H1 (cell line): ENCODE measurements around the gene KIFC1. TPM values are rescaled to one million over a fixed set of nuclear protein-coding genes. Genes with fewer than 3 reads are reported as not detected.

Experiments
- CTCF ChIA-PET: fragments of 300-600 bp; sonication (Branson Sonifier 250); formaldehyde crosslinking; loops from one replicate; lab custom pipeline; 2021; ENCODE audit not compliant: partially characterized antibody; lab: Charles Lee
- POLR2A ChIA-PET: fragments of 300-600 bp; sonication (Branson Sonifier 250); formaldehyde crosslinking; loops from one replicate; lab custom pipeline; 2021; ENCODE audit warnings: inconsistent platforms; ENCODE audit not compliant: partially characterized antibody; lab: Charles Lee
- DNase-seq, 2 experiments: peaks; one replicate each; pipeline versions ENCODE4 v3.0.0 to v3.0.0-alpha.2; 2010 to 2022; ENCODE audit warnings: low spot score in 2 of 2, low read depth in 1 of 2, mixed read lengths in 1 of 2
- FAIRE-seq: peaks from 2 replicates; lab custom pipeline; 2011; peaks lifted over from hg19 to GRCh38; lab: Jason Lieb, UNC
- H2AFZ ChIP-seq: 2 replicates; pipeline ENCODE4 v1.8.1; 2012; ENCODE audit warnings: low read length, inconsistent platforms
- H2AK5ac ChIP-seq: 2 replicates; pipeline ENCODE4 v1.6.1; 2013; ENCODE audit warnings: low read depth, low read length
- H2BK120ac ChIP-seq: replicated peaks from 2 replicates; pipeline ENCODE3; 2013; ENCODE audit warnings: low read depth, low read length, inconsistent platforms
- H2BK12ac ChIP-seq: 2 replicates; pipeline ENCODE4 v1.6.1; 2013; ENCODE audit warnings: low read depth, low read length
- H2BK15ac ChIP-seq: 2 replicates; pipeline ENCODE4 v1.6.1; 2013; ENCODE audit warnings: low read length
- H2BK20ac ChIP-seq: 2 replicates; pipeline ENCODE4 v1.6.1; 2013; ENCODE audit warnings: low read length
- H2BK5ac ChIP-seq: 2 replicates; pipeline ENCODE4 v1.6.1; 2013; ENCODE audit warnings: low read depth, low read length
- H3K14ac ChIP-seq: 2 replicates; pipeline ENCODE4 v1.6.1; 2013; ENCODE audit warnings: inconsistent platforms; ENCODE audit not compliant: insufficient read length
- H3K18ac ChIP-seq: 2 replicates; pipeline ENCODE4 v1.6.1; 2013; ENCODE audit warnings: low read length; ENCODE audit errors: extremely low read depth
- H3K23ac ChIP-seq: 2 replicates; pipeline ENCODE4 v1.6.1; 2013; ENCODE audit warnings: inconsistent platforms; ENCODE audit not compliant: insufficient read length
- H3K23me2 ChIP-seq: 2 replicates; pipeline ENCODE4 v1.6.1; 2013; ENCODE audit warnings: low read depth, low read length
- H3K27ac ChIP-seq: 2 replicates; pipeline ENCODE4 v1.6.1; 2011; ENCODE audit warnings: low read depth, low read length, inconsistent platforms
- H3K27me3 ChIP-seq, 4 experiments: replicated peaks in 1 of 4; 1 replicate in 1 of 4; 2 replicates in 3 of 4; pipeline versions ENCODE4 v1.6.1 to v1.8.1; 2011 to 2013; ENCODE audit warnings: low read length in 3 of 4, mild to moderate bottlenecking in 3 of 4, inconsistent platforms in 2 of 4, mixed read lengths in 2 of 4, moderate library complexity in 1 of 4; ENCODE audit not compliant: control insufficient read depth in 3 of 4, insufficient read depth in 3 of 4; ENCODE audit errors: extremely low read depth in 1 of 4
- H3K36me3 ChIP-seq, 4 experiments: 2 replicates each; pipeline versions ENCODE4 v1.6.1 to v1.8.1; 2011 to 2013; ENCODE audit warnings: mild to moderate bottlenecking in 4 of 4, low read length in 3 of 4, moderate library complexity in 2 of 4, control low read depth in 1 of 4, inconsistent platforms in 1 of 4; ENCODE audit not compliant: insufficient read depth in 4 of 4, control insufficient read depth in 2 of 4
- H3K4ac ChIP-seq: replicated peaks from 2 replicates; pipeline ENCODE3; 2013; ENCODE audit warnings: low read length, low read depth, mixed read lengths, inconsistent platforms; ENCODE audit not compliant: insufficient read length
- H3K4me1 ChIP-seq, 4 experiments: replicated peaks in 1 of 4; 1 replicate in 1 of 4; 2 replicates in 3 of 4; pipeline versions ENCODE4 v1.6.1 to v1.8.1; 2011 to 2013; ENCODE audit warnings: low read length in 3 of 4, inconsistent platforms in 2 of 4, mixed read lengths in 1 of 4; ENCODE audit not compliant: insufficient read depth in 4 of 4, control insufficient read depth in 3 of 4
- H3K4me2 ChIP-seq, 2 experiments: 2 replicates each; pipeline versions ENCODE4 v1.6.1 to v1.8.1; 2011 to 2013; ENCODE audit warnings: low read depth in 2 of 2, low read length in 2 of 2, control low read depth in 1 of 2, inconsistent platforms in 1 of 2, mild to moderate bottlenecking in 1 of 2; ENCODE audit not compliant: insufficient read depth in 1 of 2
- H3K4me3 ChIP-seq, 4 experiments: fragments of 200-600, 300-600 bp in 1 of 4; sonication (generic), shearing (Covaris generic), sonication (Bioruptor Twin) in 1 of 4; 2 replicates each; pipeline versions ENCODE4 v1.5.1 to v1.8.1; 2011 to 2016; ENCODE audit warnings: low read length in 4 of 4, low read depth in 3 of 4, control low read depth in 2 of 4, inconsistent platforms in 2 of 4, mild to moderate bottlenecking in 2 of 4, mixed read lengths in 1 of 4, moderate library complexity in 1 of 4; ENCODE audit not compliant: insufficient read depth in 2 of 4; ENCODE audit errors: extremely low read depth in 1 of 4
- H3K56ac ChIP-seq: replicated peaks from 2 replicates; pipeline ENCODE3; 2013; ENCODE audit warnings: low read depth, mild to moderate bottlenecking, mixed read lengths, low read length, inconsistent platforms; ENCODE audit not compliant: insufficient read length
- H3K79me1 ChIP-seq: 2 replicates; pipeline ENCODE4 v1.6.1; 2013; ENCODE audit warnings: low read depth, low read length, control low read depth
- H3K79me2 ChIP-seq, 2 experiments: 2 replicates each; pipeline versions ENCODE4 v1.6.1 to v1.8.1; 2012 to 2013; ENCODE audit warnings: low read length in 2 of 2, mild to moderate bottlenecking in 2 of 2, inconsistent platforms in 1 of 2; ENCODE audit not compliant: insufficient read depth in 2 of 2, control insufficient read depth in 1 of 2
- H3K9ac ChIP-seq, 4 experiments: replicated peaks in 1 of 4; 1 replicate in 1 of 4; 2 replicates in 3 of 4; pipeline versions ENCODE4 v1.6.1 to v1.8.1; 2011 to 2013; ENCODE audit warnings: low read depth in 3 of 4, low read length in 3 of 4, control low read depth in 2 of 4, mild to moderate bottlenecking in 2 of 4, moderate library complexity in 2 of 4, inconsistent platforms in 1 of 4; ENCODE audit errors: extremely low read depth in 1 of 4
- H3K9me3 ChIP-seq, 2 experiments: 2 replicates each; pipeline versions ENCODE4 v1.6.1 to v1.8.1; 2012 to 2013; ENCODE audit warnings: mild to moderate bottlenecking in 2 of 2, moderate library complexity in 2 of 2, control low read depth in 1 of 2, inconsistent platforms in 1 of 2, low read depth in 1 of 2, low read length in 1 of 2, mixed read lengths in 1 of 2; ENCODE audit not compliant: insufficient read depth in 2 of 2
- H4K20me1 ChIP-seq, 2 experiments: replicated peaks in 1 of 2; 2 replicates each; pipeline versions ENCODE3 to v1.8.1; 2011 to 2013; ENCODE audit warnings: inconsistent platforms in 2 of 2, low read length in 2 of 2, mild to moderate bottlenecking in 1 of 2; ENCODE audit not compliant: insufficient read depth in 2 of 2, control insufficient read depth in 1 of 2
- H4K5ac ChIP-seq: 2 replicates; pipeline ENCODE4 v1.6.1; 2013; ENCODE audit warnings: low read length, low read depth, mixed read lengths, inconsistent platforms; ENCODE audit not compliant: insufficient read length
- H4K8ac ChIP-seq: 2 replicates; pipeline ENCODE4 v1.8.0; 2013; ENCODE audit warnings: mild to moderate bottlenecking, moderate library complexity, low read length, inconsistent platforms; ENCODE audit not compliant: insufficient read depth; ENCODE audit errors: extremely low read depth
- H4K91ac ChIP-seq: replicated peaks from 2 replicates; pipeline ENCODE3; 2013; ENCODE audit warnings: low read length, mixed read lengths, inconsistent platforms; ENCODE audit not compliant: insufficient read length
- WGBS, 2 experiments: shearing (Covaris generic) in 1 of 2; methylation state at CpG; one replicate each; pipeline versions ENCODE4 v1.1.6 to v1.1.7; 2013 to 2015; ENCODE audit warnings: low lambda C conversion rate in 2 of 2, mixed read lengths in 2 of 2, inconsistent platforms in 1 of 2, low coverage in 1 of 2, missing lambda C conversion rate in 1 of 2; ENCODE audit not compliant: insufficient replicate concordance in 2 of 2, insufficient coverage in 1 of 2, insufficient read length in 1 of 2; ENCODE audit errors: extremely low coverage in 1 of 2, missing lambda C conversion rate in 1 of 2; 5-methylcytosine and 5-hydroxymethylcytosine counted together
- polyA plus RNA-seq, 7 experiments: library from polyadenylated mRNA; depleted of rRNA in 3 of 7; stranded (reverse) in 5 of 7; unstranded in 2 of 7; fragments of >200 nt in 5 of 7; fragments of 200-250 nt in 2 of 7; gene quantifications; 1 replicate in 5 of 7; 2 replicates in 1 of 7; 4 replicates in 1 of 7; pipeline versions ENCODE4 v1.2.1 to v1.2.3, GENCODE V29; 2011 to 2013; ENCODE audit warnings: missing spikeins in 2 of 7, mixed read lengths in 2 of 7
- total RNA-seq: library from RNA; stranded (reverse); fragmentation: NEBNext Ultra II Directional; extraction: Animal tissue kit (Norgen Biotek cat#: 25700); gene quantifications from 2 replicates; pipeline ENCODE4 v1.2.1, GENCODE V29; 2021

KIFC1 gene
- total and polyA plus RNA-seq, 2 of the 8 experiments (the other 6 are each of a cell fraction or from before 2014, with no cell fraction given): 46.6 to 64.3 TPM

GRCh38 chr6:33450434-33450833 lies 58.8 kb downstream of the KIFC1 start:
- POLR2A ChIA-PET: interaction anchor here (1.5 to 17.2 kb wide), 4 partner anchors 9 to 76 kb away, joined by 3 to 381 read pairs (median 5); no protein-coding TSS in a partner anchor

More at GRCh38 chr6:33450434-33450833, 58.8 kb downstream of the KIFC1 start:
- Histone ChIP-seq H3K23me2 (peaks cover 9% of the 10 kb centered on the region), H3K4me1 (peaks cover 0 to 5% (median 4%) of the 10 kb centered on the region in 4 experiments; a peak in 6 of 7 replicates), H3K23ac (no peak overlapping the region), H3K4me2 (no peak overlapping the region), H3K18ac (no peak overlapping the region), H2BK20ac (no peak overlapping the region), H3K14ac (no peak overlapping the region), H3K9me3 (no peaks in the 10 kb centered on the region), H2BK15ac (no peak overlapping the region), H4K8ac (no peak overlapping the region), H3K4me3 (no peak overlapping the region), H3K56ac (no peak overlapping the region), H4K5ac (no peak overlapping the region), H3K27me3 (no peaks in the 10 kb centered on the region), H4K20me1 (peaks cover 10 to 15% of the 10 kb centered on the region in 2 experiments), H2BK120ac (no peak overlapping the region), H3K27ac (no peak overlapping the region), H2AK5ac (no peak overlapping the region), H4K91ac (no peak overlapping the region), H3K79me2 (peaks cover 0 to 8% of the 10 kb centered on the region in 2 experiments; a peak in 2 of 4 replicates), H3K9ac (no peak overlapping the region), H3K4ac (no peak overlapping the region), H2BK5ac (no peak overlapping the region), H2BK12ac (no peak overlapping the region), H3K79me1 (peaks cover 1% of the 10 kb centered on the region), H2AFZ (no peak overlapping the region), H3K36me3 (peaks cover 39 to 66% (median 43%) of the 10 kb centered on the region in 4 experiments)
- WGBS, 2 experiments: 89% methylated on average over 3 of the region's 3 CpGs; no CpG with 5 or more reads in 1 of the 2 experiments
- no peak for FAIRE-seq
- no peak for DNase-seq
- CTCF ChIA-PET: interaction anchor here (0.8 to 3.5 kb wide), 2 partner anchors 10 to 14 kb away, joined by 3 to 16 read pairs; no protein-coding TSS in a partner anchor
